Esophagus muscularis mucosa (tissue), 4 donors: Measurements from ENCODE around the gene WWOX. TPM values are rescaled to one million over a fixed set of nuclear protein-coding genes. Genes with fewer than 3 reads are reported as not detected.

Experiments used
- DNase-seq: peaks from one replicate; pipeline ENCODE4 v3.0.0-alpha.2; 2017; ENCODE audit errors: extremely low spot score
- H3K27ac ChIP-seq, 4 donors: fragments of 200-600 bp; sonication (generic); replicated peaks in 1 of 4; 1 replicate in 3 of 4; 2 replicates in 1 of 4; pipeline ENCODE4 v1.5.1; 2016 to 2019; ENCODE audit warnings: mild to moderate bottlenecking in 1 of 4
- H3K27me3 ChIP-seq, 4 donors: fragments of 200-600 bp; sonication (generic); one replicate each; pipeline versions ENCODE4 v1.5.1 to v1.6.0; 2016 to 2019
- H3K36me3 ChIP-seq, 4 donors: fragments of 200-600 bp; sonication (generic); one replicate each; pipeline ENCODE4 v1.5.1; 2016 to 2019
- H3K4me1 ChIP-seq, 4 donors: fragments of 200-600 bp; sonication (generic); one replicate each; pipeline ENCODE4 v1.5.1; 2016 to 2019
- H3K4me3 ChIP-seq, 4 donors: fragments of 200-600 bp; sonication (generic); 1 replicate in 2 of 4; 2 replicates in 2 of 4; pipeline ENCODE4 v1.5.1; 2016 to 2019; ENCODE audit warnings: mild to moderate bottlenecking in 4 of 4, moderate library complexity in 1 of 4
- H3K9me3 ChIP-seq, 4 donors: fragments of 200-600 bp; sonication (generic); 1 replicate in 3 of 4; 2 replicates in 1 of 4; pipeline ENCODE4 v1.5.1; 2016 to 2019
- EP300 ChIP-seq: sonication (generic); formaldehyde crosslinking; IDR thresholded peaks from one replicate; pipeline ENCODE4 v1.6.1; 2017; ENCODE audit warnings: antibody characterized with exemption
- POLR2A ChIP-seq: fragments of 450-650 bp; IDR thresholded peaks from one replicate; pipeline ENCODE4 v1.6.1; 2017; ENCODE audit warnings: antibody characterized with exemption, moderate library complexity, mild to moderate bottlenecking, low read depth
- POLR2AphosphoS5 ChIP-seq, 2 donors: sonication (generic); formaldehyde crosslinking; IDR thresholded peaks; one replicate each; pipeline ENCODE4 v1.6.1; 2017; ENCODE audit warnings: antibody characterized with exemption in 2 of 2
- WGBS: methylation state at CpG from one replicate; pipeline ENCODE4 v1.1.5; 2018; 5-methylcytosine and 5-hydroxymethylcytosine counted together
- intact Hi-C: fragments of 100-400 bp; cut with DNase I; formaldehyde crosslinking; loops from one replicate; pipeline ENCODE4 v1.15.1; 2023
- total RNA-seq, 4 donors: library from RNA; depleted of rRNA; stranded (reverse); fragments of >200 nt; gene quantifications; one replicate each; pipeline versions ENCODE4 v1.1.0 to v1.2.1, GENCODE V29; 2016
- TF ChIP-seq, protein P1 (sequence below), 3 experiments: fragments of 200-600 bp in 2 of 3; fragments of 450-650 bp in 1 of 3; sonication (generic) in 2 of 3; IDR thresholded peaks; one replicate each; pipeline ENCODE4 v1.5.1; 2017 to 2019; ENCODE audit warnings: antibody characterized with exemption in 3 of 3, mild to moderate bottlenecking in 2 of 3, moderate library complexity in 1 of 3

Gene WWOX
- total RNA-seq, 4 donors from 2014 or later: 14.4 to 27.8 (median 15.4) TPM

DNA sequence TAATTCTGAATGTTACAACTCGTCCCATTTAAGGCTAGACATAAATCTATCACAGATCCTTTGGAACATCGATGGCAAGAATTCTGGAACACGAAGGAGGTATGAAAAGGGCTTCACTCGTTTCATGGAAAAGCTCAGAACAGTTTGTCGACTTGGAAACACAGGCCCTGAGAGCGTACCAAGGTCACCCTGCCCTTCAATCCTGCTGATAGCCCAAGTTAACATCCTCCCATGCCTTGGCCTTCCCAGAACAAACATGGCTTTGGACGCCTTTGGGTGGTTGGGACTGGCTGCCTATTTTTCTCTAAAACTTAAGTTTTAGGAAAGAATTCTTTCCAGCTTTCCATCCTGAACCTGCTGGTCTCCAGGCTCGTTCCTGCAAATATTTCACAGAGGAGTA is 1105.0 kb downstream of the WWOX start:
- intact Hi-C loops: no loop called here
- DNase-seq: no peak
- WGBS: 94% methylated on average over 8 of the region's 8 CpGs

GRCh38 chr16:79206889-79207288 is 1107.4 kb downstream of the WWOX start:
- no peak overlapping the region for H3K27ac ChIP-seq
- DNase-seq: no peak
- intact Hi-C loops: no loop called here
- H3K9me3 ChIP-seq: no peaks in the 10 kb centered on the region
- no peak for TF ChIP-seq POLR2AphosphoS5 (IDR thresholded peaks at IDR 0.05)
- no peak for TF ChIP-seq EP300
- TF ChIP-seq, protein P1, sequence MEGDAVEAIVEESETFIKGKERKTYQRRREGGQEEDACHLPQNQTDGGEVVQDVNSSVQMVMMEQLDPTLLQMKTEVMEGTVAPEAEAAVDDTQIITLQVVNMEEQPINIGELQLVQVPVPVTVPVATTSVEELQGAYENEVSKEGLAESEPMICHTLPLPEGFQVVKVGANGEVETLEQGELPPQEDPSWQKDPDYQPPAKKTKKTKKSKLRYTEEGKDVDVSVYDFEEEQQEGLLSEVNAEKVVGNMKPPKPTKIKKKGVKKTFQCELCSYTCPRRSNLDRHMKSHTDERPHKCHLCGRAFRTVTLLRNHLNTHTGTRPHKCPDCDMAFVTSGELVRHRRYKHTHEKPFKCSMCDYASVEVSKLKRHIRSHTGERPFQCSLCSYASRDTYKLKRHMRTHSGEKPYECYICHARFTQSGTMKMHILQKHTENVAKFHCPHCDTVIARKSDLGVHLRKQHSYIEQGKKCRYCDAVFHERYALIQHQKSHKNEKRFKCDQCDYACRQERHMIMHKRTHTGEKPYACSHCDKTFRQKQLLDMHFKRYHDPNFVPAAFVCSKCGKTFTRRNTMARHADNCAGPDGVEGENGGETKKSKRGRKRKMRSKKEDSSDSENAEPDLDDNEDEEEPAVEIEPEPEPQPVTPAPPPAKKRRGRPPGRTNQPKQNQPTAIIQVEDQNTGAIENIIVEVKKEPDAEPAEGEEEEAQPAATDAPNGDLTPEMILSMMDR (IDR thresholded peaks at IDR 0.05): no peak
- no peak for TF ChIP-seq POLR2A
- WGBS: 91% methylated on average over 4 of the region's 4 CpGs
- H3K36me3 ChIP-seq: no peaks in the 10 kb centered on the region
- H3K27me3 ChIP-seq: no peaks in the 10 kb centered on the region
- no peak overlapping the region for H3K4me3 ChIP-seq
- H3K4me1 ChIP-seq: no peaks in the 10 kb centered on the region

More for the DNA sequence above, 1105.0 kb downstream of the WWOX start:
- Histone ChIP-seq H3K4me1 (no peaks in the 10 kb centered on the region), H3K27ac (no peak overlapping the region), H3K27me3 (no peaks in the 10 kb centered on the region), H3K4me3 (no peak overlapping the region), H3K9me3 (no peaks in the 10 kb centered on the region), H3K36me3 (no peaks in the 10 kb centered on the region)
- TF ChIP-seq POLR2AphosphoS5 (IDR thresholded peaks at IDR 0.05): no peak
- no peak for TF ChIP-seq POLR2A
- TF ChIP-seq, protein P1 (IDR thresholded peaks at IDR 0.05): no peak
- no peak for TF ChIP-seq EP300

DNA sequence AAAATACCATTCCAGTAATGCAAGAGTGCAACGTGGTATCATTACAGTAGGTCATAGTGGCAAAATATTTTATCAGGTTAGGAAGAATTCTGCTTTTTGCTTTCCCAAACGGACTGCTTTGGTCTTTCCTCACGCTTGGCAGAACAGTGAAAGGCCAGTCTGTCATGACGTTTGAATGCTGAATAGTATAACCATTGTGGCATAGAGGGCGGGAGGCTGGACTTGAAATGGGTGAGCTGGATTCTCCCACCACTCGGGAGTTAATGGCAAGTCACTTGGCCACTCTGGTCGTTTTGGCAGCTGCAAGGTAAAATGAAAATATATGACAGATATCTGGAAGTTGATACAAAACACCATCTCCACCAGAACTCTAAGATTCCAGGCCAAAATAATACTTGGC is 1109.9 kb downstream of the WWOX start:
- intact Hi-C loops: no loop called here
- Histone ChIP-seq H3K36me3 (no peaks in the 10 kb centered on the region), H3K4me3 (no peak overlapping the region), H3K9me3 (peaks cover 0 to 7% (median 0%) of the 10 kb centered on the region in 4 donors), H3K27ac (no peak overlapping the region), H3K27me3 (no peaks in the 10 kb centered on the region), H3K4me1 (no peaks in the 10 kb centered on the region)
- WGBS: 53% methylated on average over 7 of the region's 7 CpGs
- TF ChIP-seq POLR2A (no peak), POLR2AphosphoS5 (IDR thresholded peaks at IDR 0.05) (no peak), EP300 (no peak)
- TF ChIP-seq, protein P1 (IDR thresholded peaks at IDR 0.05): no peak
- DNase-seq: no peak

DNA sequence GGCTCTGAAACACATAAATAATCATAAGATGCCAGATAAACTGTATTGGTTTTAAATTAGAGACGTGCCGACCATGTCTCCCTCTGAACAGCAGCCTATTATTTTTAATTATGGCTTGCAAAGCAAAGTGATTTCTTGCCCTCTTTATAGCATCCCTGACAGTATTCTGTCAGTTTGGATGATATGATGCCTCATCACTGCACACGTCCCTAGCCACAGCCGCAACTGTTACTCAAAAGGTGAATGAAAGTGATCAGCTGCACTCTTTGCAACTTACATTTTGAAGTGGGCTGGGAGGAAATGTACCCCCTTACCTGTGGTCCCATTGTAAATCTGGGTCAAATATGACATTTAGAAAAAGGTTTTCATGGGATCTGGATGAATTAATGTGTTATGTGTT is 1111.2 kb downstream of the WWOX start:
- Histone ChIP-seq H3K4me3 (no peak overlapping the region), H3K36me3 (no peaks in the 10 kb centered on the region), H3K27ac (no peak overlapping the region), H3K4me1 (no peaks in the 10 kb centered on the region), H3K27me3 (no peaks in the 10 kb centered on the region), H3K9me3 (peaks cover 0 to 7% (median 0%) of the 10 kb centered on the region in 4 donors)
- no peak for DNase-seq
- WGBS: 86% methylated on average over 4 of the region's 4 CpGs
- intact Hi-C loops: no loop called here
- TF ChIP-seq EP300 (no peak), POLR2A (no peak), POLR2AphosphoS5 (IDR thresholded peaks at IDR 0.05) (no peak)
- TF ChIP-seq, protein P1 (IDR thresholded peaks at IDR 0.05): no peak

DNA sequence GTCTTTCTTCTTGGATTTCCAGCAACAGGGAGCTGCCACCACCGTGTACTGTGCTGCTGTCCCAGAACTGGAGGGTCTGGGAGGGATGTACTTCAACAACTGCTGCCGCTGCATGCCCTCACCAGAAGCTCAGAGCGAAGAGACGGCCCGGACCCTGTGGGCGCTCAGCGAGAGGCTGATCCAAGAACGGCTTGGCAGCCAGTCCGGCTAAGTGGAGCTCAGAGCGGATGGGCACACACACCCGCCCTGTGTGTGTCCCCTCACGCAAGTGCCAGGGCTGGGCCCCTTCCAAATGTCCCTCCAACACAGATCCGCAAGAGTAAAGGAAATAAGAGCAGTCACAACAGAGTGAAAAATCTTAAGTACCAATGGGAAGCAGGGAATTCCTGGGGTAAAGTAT is 1112.1 kb downstream of the WWOX start:
- intact Hi-C loops: no loop called here
- Histone ChIP-seq H3K4me3 (no peak overlapping the region), H3K27me3 (no peaks in the 10 kb centered on the region), H3K36me3 (no peaks in the 10 kb centered on the region), H3K4me1 (no peaks in the 10 kb centered on the region), H3K27ac (no peak overlapping the region), H3K9me3 (peaks cover 0 to 7% (median 0%) of the 10 kb centered on the region in 4 donors)
- TF ChIP-seq, protein P1 (IDR thresholded peaks at IDR 0.05): no peak
- TF ChIP-seq POLR2A (no peak), POLR2AphosphoS5 (IDR thresholded peaks at IDR 0.05) (no peak), EP300 (no peak)
- WGBS: 93% methylated on average over 13 of the region's 13 CpGs
- no peak for DNase-seq
